HG03378 (cell line): ENCODE data around the gene ADIPOR2.

Experiments used
- ATAC-seq: cut with Tn5 transposase; IDR thresholded peaks from one replicate; pipeline ENCODE4 v1.9.1; 2021; ENCODE audit warnings: mild to moderate bottlenecking, moderate library complexity; ENCODE audit not compliant: unreplicated experiment

The ADIPOR2 gene, protein sequence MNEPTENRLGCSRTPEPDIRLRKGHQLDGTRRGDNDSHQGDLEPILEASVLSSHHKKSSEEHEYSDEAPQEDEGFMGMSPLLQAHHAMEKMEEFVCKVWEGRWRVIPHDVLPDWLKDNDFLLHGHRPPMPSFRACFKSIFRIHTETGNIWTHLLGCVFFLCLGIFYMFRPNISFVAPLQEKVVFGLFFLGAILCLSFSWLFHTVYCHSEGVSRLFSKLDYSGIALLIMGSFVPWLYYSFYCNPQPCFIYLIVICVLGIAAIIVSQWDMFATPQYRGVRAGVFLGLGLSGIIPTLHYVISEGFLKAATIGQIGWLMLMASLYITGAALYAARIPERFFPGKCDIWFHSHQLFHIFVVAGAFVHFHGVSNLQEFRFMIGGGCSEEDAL

GRCh38 chr12:1690578-1691122, at the start of gene ADIPOR2:
Gene ADIPOR2 (plus strand): TSS chr12:1691070. CDS start chr12:1754344, 63,274 bp downstream.
- ATAC-seq, result peak; percentile 90

DNA sequence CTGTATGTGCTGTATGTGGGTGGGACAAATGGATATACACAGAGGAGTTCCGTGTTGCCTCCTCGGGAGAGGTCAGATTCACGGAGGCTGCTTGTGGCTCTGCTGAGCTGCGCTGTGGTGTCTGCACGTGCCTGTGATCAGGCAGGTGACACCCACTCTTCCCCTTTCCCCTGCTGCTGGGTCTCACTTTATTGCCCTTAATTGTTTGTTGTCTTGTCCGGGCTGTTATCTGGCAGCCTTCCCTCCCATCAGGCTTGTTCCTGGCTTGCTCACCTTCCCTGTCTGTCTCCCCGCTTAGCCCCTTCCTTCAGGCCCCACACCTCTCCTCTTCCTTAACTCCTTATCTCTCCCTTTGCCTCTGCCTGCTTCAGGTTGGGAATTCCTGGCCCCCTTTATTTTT, 48.4 kb upstream of the ADIPOR2 start:
- ATAC-seq, result no peak

DNA sequence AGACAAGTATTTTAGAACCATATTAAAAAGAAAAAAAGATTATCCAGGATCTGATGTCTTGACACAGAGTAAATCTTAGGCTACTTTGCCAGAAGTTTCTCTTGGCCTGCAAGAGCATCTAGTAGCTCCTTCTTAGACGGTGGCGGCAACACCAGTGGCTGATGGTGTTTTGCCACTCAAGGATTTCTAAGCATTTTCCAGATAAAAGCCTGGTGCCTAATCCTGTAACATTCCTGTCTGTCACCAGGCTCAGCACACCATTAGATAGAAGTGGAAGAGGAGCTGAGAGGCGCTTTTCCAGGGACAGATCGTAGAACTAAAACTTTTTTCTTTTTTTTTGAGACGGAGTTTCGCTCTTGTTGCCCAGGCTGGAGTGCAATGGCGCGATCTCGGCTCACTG, 47.8 kb upstream of the ADIPOR2 start:
- no peak for ATAC-seq

DNA sequence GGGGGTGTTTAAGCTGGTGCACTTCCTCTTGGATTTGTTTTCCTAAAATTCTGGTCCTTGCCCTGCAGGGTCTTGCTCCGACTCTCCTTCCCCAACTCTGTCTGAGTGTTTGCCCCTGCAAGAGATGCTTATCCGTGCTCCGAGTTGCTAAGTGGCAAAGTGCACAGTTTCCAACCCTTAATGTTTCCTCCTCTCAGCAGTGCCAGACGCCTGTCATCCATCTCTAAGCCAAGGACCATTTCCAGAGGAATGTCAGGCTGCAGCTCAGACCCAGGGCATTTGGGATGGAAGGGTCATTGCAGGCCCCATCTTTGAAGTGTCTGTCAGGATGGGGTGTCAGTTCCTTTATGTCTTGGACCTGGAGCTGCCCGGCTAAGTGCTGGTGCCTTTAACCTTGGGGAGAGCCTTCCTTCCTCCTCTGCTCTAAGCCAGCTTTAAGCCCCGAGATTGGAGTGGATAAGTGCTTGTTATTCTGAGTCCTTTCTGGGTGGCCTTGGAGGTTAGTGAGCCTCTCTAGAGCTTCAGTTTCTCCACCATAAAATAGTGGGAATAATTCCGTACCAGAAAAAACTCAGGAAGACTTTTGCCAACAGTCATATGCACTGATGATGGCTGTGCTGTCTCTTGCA, 46.9 kb upstream of the ADIPOR2 start:
- ATAC-seq, result no peak

GRCh38 chr12:1644534-1645438, 46.1 kb upstream of the ADIPOR2 start:
- ATAC-seq, result no peak

GRCh38 chr12:1645819-1646218, 45.1 kb upstream of the ADIPOR2 start:
- no peak for ATAC-seq

- no peak for ATAC-seq
Measured at GRCh38 chr12:1646569-1647284, 44.1 kb upstream of the ADIPOR2 start.

- no peak for ATAC-seq
Measured at GRCh38 chr12:1647285-1647669, 43.6 kb upstream of the ADIPOR2 start.

DNA sequence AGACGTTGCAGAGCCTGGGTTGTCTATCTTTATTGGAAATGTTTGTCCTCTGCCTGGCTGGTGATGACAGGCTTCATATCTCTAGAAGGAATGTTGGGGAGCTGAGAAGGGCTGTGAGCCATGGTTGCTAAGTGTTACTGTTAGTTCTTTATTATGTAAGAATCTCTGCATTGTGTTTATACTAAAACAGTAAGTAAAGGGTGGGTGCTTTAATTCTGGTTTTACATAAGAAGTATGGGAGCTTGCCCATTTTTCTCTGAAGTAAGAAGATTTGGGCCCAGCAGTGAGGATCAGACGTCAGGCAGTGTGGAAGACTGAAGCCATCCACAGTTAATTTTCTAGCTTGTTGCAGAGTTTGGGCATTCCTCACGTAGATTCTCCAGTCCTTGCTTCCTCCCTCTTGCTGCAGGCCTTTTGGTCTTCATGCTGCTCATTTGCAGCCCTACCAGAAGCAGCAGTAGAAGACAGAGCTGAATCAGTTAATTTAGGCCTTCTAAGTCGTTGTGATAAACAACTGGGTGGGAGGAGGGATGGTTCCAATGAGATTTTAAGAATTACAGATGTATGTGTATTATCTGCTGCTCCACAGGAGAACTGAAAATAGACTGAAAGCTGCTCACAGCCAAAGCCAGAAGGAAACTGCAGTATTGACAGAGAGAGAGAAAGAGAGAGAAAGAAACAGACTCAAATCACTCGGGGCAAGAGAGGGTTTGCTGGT, 40.5 kb upstream of the ADIPOR2 start:
- no peak for ATAC-seq

GRCh38 chr12:1650978-1651361, 39.9 kb upstream of the ADIPOR2 start:
- no peak for ATAC-seq

DNA sequence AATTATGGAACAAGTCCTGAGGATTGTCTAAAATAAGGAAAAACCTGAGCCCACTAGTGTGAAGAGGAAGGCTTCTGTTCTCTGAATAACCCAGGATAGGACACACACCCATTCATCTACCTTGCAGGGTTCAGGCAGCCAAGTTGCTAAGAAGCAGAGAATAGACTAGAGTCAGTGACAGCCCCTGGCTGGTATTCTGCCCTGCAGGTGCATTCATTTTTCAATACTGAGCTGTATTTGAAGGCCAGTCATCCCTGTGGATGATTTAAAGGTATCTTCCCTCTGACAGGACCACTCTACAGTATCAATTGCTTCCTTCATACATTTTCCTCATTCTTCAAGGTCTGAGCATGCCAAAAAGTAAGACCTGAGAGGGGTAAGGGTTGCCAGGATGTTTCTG, 38.9 kb upstream of the ADIPOR2 start:
- ATAC-seq, result no peak

GRCh38 chr12:1655225-1655788, 35.6 kb upstream of the ADIPOR2 start:
- no peak for ATAC-seq

DNA sequence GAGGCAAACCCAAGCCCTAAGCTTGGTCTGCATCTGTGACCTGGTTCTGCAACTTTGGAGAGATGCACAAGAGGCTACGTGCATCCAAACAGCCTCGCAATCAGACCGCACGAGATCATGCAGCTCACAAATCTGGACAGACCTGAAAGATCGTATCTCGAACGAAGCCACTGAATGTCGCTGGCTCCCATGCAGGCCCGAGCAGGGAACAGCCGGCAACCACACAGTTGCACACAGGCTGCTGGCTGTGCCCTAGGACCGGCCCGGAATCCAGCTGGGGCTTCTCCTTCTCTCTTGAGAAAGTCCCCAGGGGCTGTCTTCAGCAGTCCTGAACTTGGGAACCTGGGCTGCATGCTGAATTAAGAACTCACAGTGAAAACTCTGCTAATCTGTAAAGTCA, 34.0 kb upstream of the ADIPOR2 start:
- ATAC-seq, result no peak

- ATAC-seq, result no peak
Measured at GRCh38 chr12:1657688-1658087, 33.2 kb upstream of the ADIPOR2 start.

- no peak for ATAC-seq
Measured at GRCh38 chr12:1660304-1661187, 30.3 kb upstream of the ADIPOR2 start.

- ATAC-seq, result peak; percentile 47
Measured at GRCh38 chr12:1661553-1662335, 29.1 kb upstream of the ADIPOR2 start.

GRCh38 chr12:1662761-1663439, 28.0 kb upstream of the ADIPOR2 start:
- ATAC-seq, result no peak
